NCI-H345 treated with DMSO at 0.1 percent for 48 hours (cell line): ENCODE data around the gene CCDC91.
"Not testable (repeated sequence)": the region's sequence is repeated elsewhere in the genome, so short reads cannot be mapped to it uniquely, and the experiment has no call there.

Experiments
- DNase-seq: peaks from one replicate; lab custom pipeline; 2025; ENCODE audit not compliant: unreplicated experiment; lab: John Stamatoyannopoulos, UW

CCDC91 gene

GRCh38 chr12:28446031-28446430 lies 255.8 kb downstream of the CCDC91 start:
- no peak for DNase-seq

- no peak for DNase-seq
Observed at GRCh38 chr12:28453686-28454085, 263.4 kb downstream of the CCDC91 start.

GRCh38 chr12:28456934-28457710 lies 266.9 kb downstream of the CCDC91 start:
- DNase-seq, result no peak

GRCh38 chr12:28457785-28458184 lies 267.5 kb downstream of the CCDC91 start:
- no peak for DNase-seq

GRCh38 chr12:28459481-28459880 lies 269.2 kb downstream of the CCDC91 start:
- DNase-seq, result no peak

- DNase-seq, result no peak
Observed at GRCh38 chr12:28460420-28461130, 270.3 kb downstream of the CCDC91 start.

- no peak for DNase-seq
Observed at GRCh38 chr12:28463396-28463795, 273.1 kb downstream of the CCDC91 start.

- not testable (repeated sequence) for DNase-seq
Observed at GRCh38 chr12:28471762-28472161, 281.5 kb downstream of the CCDC91 start.

- DNase-seq, result not testable (repeated sequence)
Observed at GRCh38 chr12:28476206-28476605, 285.9 kb downstream of the CCDC91 start.

GRCh38 chr12:28479097-28479496 lies 288.8 kb downstream of the CCDC91 start:
- DNase-seq, result not testable (repeated sequence)

- no peak for DNase-seq
Observed at GRCh38 chr12:28479683-28480082, 289.4 kb downstream of the CCDC91 start.

GRCh38 chr12:28484156-28484555 lies 293.9 kb downstream of the CCDC91 start:
- no peak for DNase-seq

- no peak for DNase-seq
Observed at GRCh38 chr12:28486521-28486920, 296.3 kb downstream of the CCDC91 start.

GRCh38 chr12:28489246-28489645 lies 299.0 kb downstream of the CCDC91 start:
- DNase-seq, result no peak

GRCh38 chr12:28497889-28498411 lies 307.7 kb downstream of the CCDC91 start:
- no peak for DNase-seq

GRCh38 chr12:28498850-28499249 lies 308.6 kb downstream of the CCDC91 start:
- no peak for DNase-seq

- DNase-seq, result no peak
Observed at GRCh38 chr12:28500373-28501024, 310.2 kb downstream of the CCDC91 start.

- DNase-seq, result no peak
Observed at GRCh38 chr12:28506271-28506670, 316.0 kb downstream of the CCDC91 start.

- no peak for DNase-seq
Observed at GRCh38 chr12:28507033-28507432, 316.8 kb downstream of the CCDC91 start.

- no peak for DNase-seq
Observed at GRCh38 chr12:28507867-28508266, 317.6 kb downstream of the CCDC91 start.

GRCh38 chr12:28512406-28512805 lies 322.1 kb downstream of the CCDC91 start:
- no peak for DNase-seq

- no peak for DNase-seq
Observed at GRCh38 chr12:28512876-28513275, 322.6 kb downstream of the CCDC91 start.
